ENCODE results near the gene EMSY. TPM values are rescaled to one million over a fixed set of nuclear protein-coding genes. Genes with fewer than 3 reads are reported as not detected.
A peak's percentile ranks its signal among the peaks of the same experiment; 100 is the strongest.

EMSY gene
- total and polyA plus RNA-seq, 2 donors (not counting 1 experiment from before 2014, with no cell fraction given) = 27.4 to 59.7 TPM

DNA sequence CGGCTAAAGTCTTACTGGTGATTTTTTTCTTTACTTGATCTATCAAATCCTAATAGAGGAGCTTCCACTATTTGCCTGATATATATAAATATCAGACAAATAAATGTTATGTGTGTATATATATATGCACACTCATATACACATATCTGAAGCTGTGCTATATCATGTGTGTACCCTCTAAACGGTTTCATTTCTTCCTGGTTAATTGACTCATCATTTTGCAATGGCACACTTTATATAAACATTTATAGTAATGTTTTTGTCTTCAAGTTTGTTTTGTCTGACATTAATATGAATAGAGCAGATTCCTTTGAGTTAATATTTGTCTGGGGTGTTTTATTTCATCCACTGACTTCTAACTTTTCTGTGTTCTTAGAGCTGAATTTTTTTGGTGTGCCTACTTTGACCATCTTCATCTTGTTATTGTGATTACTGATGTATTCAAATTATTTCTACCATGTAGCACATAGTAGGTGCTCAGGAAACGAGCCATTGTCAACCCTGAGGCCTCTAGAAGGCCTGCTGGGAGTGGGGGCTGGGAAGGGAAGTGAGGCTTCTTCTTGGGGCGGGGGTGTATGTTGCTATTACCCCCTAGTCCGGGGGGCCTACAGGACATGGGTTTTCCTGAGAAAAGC lies 143.1 kb downstream of the EMSY start:
- Histone ChIP-seq H3K4me2 (replicated peaks; ENCODE audit: low read depth, low read length, poor library complexity, severe bottlenecking) (peak overlapping the region; percentile 57), H3K9ac (ENCODE audit: low read length) (no peak overlapping the region), H3K36me3 (replicated peaks in 1 of 2; ENCODE audit: control extremely low read depth in 1 of 2, control insufficient read depth in 1 of 2, extremely low read depth in 1 of 2, insufficient read depth in 2 of 2, low read length in 1 of 2) (no peaks in the 10 kb centered on the region), H3K79me2 (ENCODE audit: control insufficient read depth, insufficient read depth, low read length) (no peaks in the 10 kb centered on the region), H3K4me3 (ENCODE audit: control extremely low read depth in 1 of 5, extremely low read depth in 1 of 5, insufficient read depth in 1 of 5, low read depth in 2 of 5, low read length in 4 of 5) (no peak overlapping the region), H3K4me1 (ENCODE audit: control insufficient read depth in 2 of 2, insufficient read depth in 2 of 2, low read length in 2 of 2) (peaks cover 11% of the 10 kb centered on the region in 2 donors), H3K27me3 (replicated peaks in 1 of 4; ENCODE audit: control extremely low read depth in 1 of 4, control insufficient read depth in 3 of 4, insufficient read depth in 4 of 4, low read length in 3 of 4) (no peaks in the 10 kb centered on the region), H3K9me3 (ENCODE audit: control extremely low read depth in 1 of 3, control insufficient read depth in 2 of 3, insufficient read depth in 1 of 3, low read length in 2 of 3) (no peaks in the 10 kb centered on the region), H2AFZ (ENCODE audit: insufficient read depth, low read depth, low read length, poor library complexity, severe bottlenecking) (peak overlapping the region; percentile 59), H3K27ac (ENCODE audit: low read length in 2 of 2) (no peak overlapping the region), H4K20me1 (ENCODE audit: control insufficient read depth, insufficient read depth, low read length, poor library complexity, severe bottlenecking) (no peaks in the 10 kb centered on the region)
- no peak overlapping the region for H3K27ac Mint-ChIP-seq
- no peak for DNase-seq
- TF ChIP-seq, protein P1, sequence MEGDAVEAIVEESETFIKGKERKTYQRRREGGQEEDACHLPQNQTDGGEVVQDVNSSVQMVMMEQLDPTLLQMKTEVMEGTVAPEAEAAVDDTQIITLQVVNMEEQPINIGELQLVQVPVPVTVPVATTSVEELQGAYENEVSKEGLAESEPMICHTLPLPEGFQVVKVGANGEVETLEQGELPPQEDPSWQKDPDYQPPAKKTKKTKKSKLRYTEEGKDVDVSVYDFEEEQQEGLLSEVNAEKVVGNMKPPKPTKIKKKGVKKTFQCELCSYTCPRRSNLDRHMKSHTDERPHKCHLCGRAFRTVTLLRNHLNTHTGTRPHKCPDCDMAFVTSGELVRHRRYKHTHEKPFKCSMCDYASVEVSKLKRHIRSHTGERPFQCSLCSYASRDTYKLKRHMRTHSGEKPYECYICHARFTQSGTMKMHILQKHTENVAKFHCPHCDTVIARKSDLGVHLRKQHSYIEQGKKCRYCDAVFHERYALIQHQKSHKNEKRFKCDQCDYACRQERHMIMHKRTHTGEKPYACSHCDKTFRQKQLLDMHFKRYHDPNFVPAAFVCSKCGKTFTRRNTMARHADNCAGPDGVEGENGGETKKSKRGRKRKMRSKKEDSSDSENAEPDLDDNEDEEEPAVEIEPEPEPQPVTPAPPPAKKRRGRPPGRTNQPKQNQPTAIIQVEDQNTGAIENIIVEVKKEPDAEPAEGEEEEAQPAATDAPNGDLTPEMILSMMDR (IDR thresholded peaks at IDR 0.05) = no peak
- TF ChIP-seq EZH2 (IDR thresholded peaks at IDR 0.05; ENCODE audit: borderline replicate concordance, insufficient read depth, low read depth, low read length, poor library complexity, severe bottlenecking) = no peak
- H3K4me3 Mint-ChIP-seq = no peak overlapping the region
- WGBS (ENCODE audit: insufficient coverage) = 0% methylated on average over 1 of the region's 5 CpGs
- POLR2A ChIA-PET = no interaction called here
- no peaks in the 10 kb centered on the region for H3K27me3 Mint-ChIP-seq
- CTCF ChIA-PET = interaction anchor here (1.0 to 2.9 kb wide), 6 partner anchors 10 to 134 kb away, joined by 3 to 12 read pairs (median 4); no protein-coding TSS in a partner anchor
- no peaks in the 10 kb centered on the region for H3K9me3 Mint-ChIP-seq (ENCODE audit: insufficient read depth)
- ATAC-seq (ENCODE audit: low read depth) = no peak
- H3K4me1 Mint-ChIP-seq = peaks cover 18% of the 10 kb centered on the region
- intact Hi-C loops (cut with micrococcal nuclease) = loop anchor here (10.0 kb wide), 1 partner anchor 47 kb away; no protein-coding TSS in a partner anchor
